Activated CD8-positive, alpha-beta memory T cell treated with anti-CD3 and anti-CD28 coated beads for 4 hours (primary cell): ENCODE measurements around the gene FBXO45.
"Not testable (repeated sequence)": the region's sequence is repeated elsewhere in the genome, so short reads cannot be mapped to it uniquely, and the experiment has no call there.

Experiments used
- DNase-seq, 2 donors: peaks; one replicate each; pipeline ENCODE4 v3.0.0-alpha.2; 2020; ENCODE audit warnings: low read depth in 2 of 2

FBXO45 gene

GRCh38 chr3:196617256-196617655 lies 48.8 kb downstream of the FBXO45 start:
- DNase-seq = no peak

- no peak for DNase-seq
Measured at GRCh38 chr3:196619223-196619622, 50.8 kb downstream of the FBXO45 start.

GRCh38 chr3:196619627-196620026 lies 51.2 kb downstream of the FBXO45 start:
- DNase-seq = not testable (repeated sequence)

- DNase-seq = no peak
Measured at GRCh38 chr3:196620161-196620604, 51.7 kb downstream of the FBXO45 start.

- DNase-seq = no peak
Measured at GRCh38 chr3:196620684-196621083, 52.2 kb downstream of the FBXO45 start.

- DNase-seq = no peak
Measured at GRCh38 chr3:196621611-196622010, 53.2 kb downstream of the FBXO45 start.

- no peak for DNase-seq
Measured at GRCh38 chr3:196624067-196624790, 55.8 kb downstream of the FBXO45 start.

GRCh38 chr3:196624907-196625306 lies 56.4 kb downstream of the FBXO45 start:
- DNase-seq = no peak

GRCh38 chr3:196625331-196625730 lies 56.9 kb downstream of the FBXO45 start:
- no peak for DNase-seq

- no peak for DNase-seq
Measured at GRCh38 chr3:196627918-196628231, 59.4 kb downstream of the FBXO45 start.

GRCh38 chr3:196629228-196629627 lies 60.8 kb downstream of the FBXO45 start:
- DNase-seq = no peak

GRCh38 chr3:196631682-196632045 lies 63.2 kb downstream of the FBXO45 start:
- DNase-seq = no peak

GRCh38 chr3:196632046-196632751 lies 63.7 kb downstream of the FBXO45 start:
- peak; percentile 69 to 71 for DNase-seq

- DNase-seq = no peak
Measured at GRCh38 chr3:196633555-196634151, 65.2 kb downstream of the FBXO45 start.

- no peak for DNase-seq
Measured at GRCh38 chr3:196634224-196634623, 65.8 kb downstream of the FBXO45 start.

- no peak for DNase-seq
Measured at GRCh38 chr3:196634829-196635228, 66.4 kb downstream of the FBXO45 start.

GRCh38 chr3:196636369-196637349 lies 68.2 kb downstream of the FBXO45 start:
- no peak for DNase-seq

GRCh38 chr3:196637941-196638340 lies 69.5 kb downstream of the FBXO45 start:
- not testable (repeated sequence) for DNase-seq
